HAP-1 (cell line): ENCODE results near the gene BOD1L2.

Experiments
- DNase-seq, 2 experiments: peaks; one replicate each; pipeline ENCODE4 v3.0.0-alpha.2; 2016 to 2020; ENCODE audit warnings: low spot score in 2 of 2
- H3K27me3 ChIP-seq: fragments of 250-450 bp; sonication (Bioruptor Pico); 2 replicates; pipeline ENCODE4 v1.5.1; 2020; ENCODE audit warnings: low read depth, mild to moderate bottlenecking, moderate library complexity
- H3K36me3 ChIP-seq: fragments of 250-450 bp; sonication (Bioruptor Pico); replicated peaks from 2 replicates; pipeline ENCODE4 v1.5.1; 2020; ENCODE audit warnings: mild to moderate bottlenecking
- H3K4me1 ChIP-seq: fragments of 250-450 bp; sonication (Bioruptor Pico); 2 replicates; pipeline ENCODE4 v1.5.1; 2020; ENCODE audit warnings: mild to moderate bottlenecking
- H3K4me3 ChIP-seq: fragments of 250-450 bp; sonication (Bioruptor Pico); 2 replicates; pipeline ENCODE4 v1.5.1; 2020; ENCODE audit warnings: mild to moderate bottlenecking, moderate library complexity
- H3K9me3 ChIP-seq: fragments of 250-450 bp; sonication (Bioruptor Pico); 2 replicates; pipeline ENCODE4 v1.5.1; 2020; ENCODE audit warnings: mild to moderate bottlenecking, moderate library complexity
- in situ Hi-C: fragments of 300-500 bp; cut with MboI; formaldehyde crosslinking; loops from 3 replicates; pipeline ENCODE4 v1.14.3; 2020; ENCODE audit warnings: low sequenced_read_pairs, inconsistent platforms, mixed read lengths

Gene BOD1L2

DNA sequence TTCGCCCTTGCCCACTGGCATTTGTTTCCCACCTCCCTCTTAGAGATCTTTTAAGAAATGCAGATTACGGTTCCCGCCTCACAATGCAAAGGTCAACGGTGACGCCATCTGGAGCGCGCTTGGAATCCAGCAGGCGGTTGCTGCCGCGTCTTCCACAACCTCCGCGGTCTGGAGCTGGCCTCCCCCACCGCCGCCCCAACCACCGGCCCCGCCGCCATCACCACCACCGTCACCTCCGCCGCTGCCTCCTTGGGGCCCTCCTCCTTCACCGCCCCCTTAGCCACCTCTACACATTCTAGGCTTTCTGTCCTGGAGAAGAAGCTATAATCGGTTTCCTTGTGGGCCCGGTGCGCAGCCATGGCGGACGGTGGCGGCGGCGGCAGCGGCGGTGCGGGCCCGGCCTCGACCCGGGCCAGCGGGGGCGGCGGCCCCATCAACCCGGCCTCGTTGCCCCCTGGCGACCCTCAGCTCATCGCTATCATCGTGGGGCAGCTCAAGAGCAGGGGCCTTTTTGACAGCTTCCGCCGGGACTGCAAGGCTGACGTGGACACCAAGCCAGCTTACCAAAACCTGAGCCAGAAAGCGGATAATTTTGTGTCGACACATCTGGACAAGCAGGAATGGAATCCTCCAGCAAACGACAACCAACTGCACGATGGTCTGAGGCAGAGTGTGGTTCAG is at the start of gene BOD1L2:
TSS of gene BOD1L2 (plus strand) at position 132 of the 681 bp plus-strand sequence. CDS start at position 358, 226 bp downstream.
- no peak for DNase-seq
- H3K27me3 ChIP-seq = no peaks in the 10 kb centered on the region
- no peak within 1 kb of the TSS for H3K4me3 ChIP-seq
- H3K36me3 ChIP-seq = no peaks in the 10 kb centered on the region
- in situ Hi-C loops = no loop called here
- peaks cover 13% of the 10 kb centered on the region for H3K4me1 ChIP-seq
- H3K9me3 ChIP-seq = no peaks in the 10 kb centered on the region

GRCh38 chr18:57107140-57107832 is 39.6 kb upstream of the BOD1L2 start:
- Histone ChIP-seq H3K4me1 (no peaks in the 10 kb centered on the region), H3K36me3 (no peaks in the 10 kb centered on the region), H3K27me3 (no peaks in the 10 kb centered on the region), H3K9me3 (no peaks in the 10 kb centered on the region; the same call in 1 of the 2 replicates), H3K4me3 (no peak overlapping the region)
- in situ Hi-C loops = no loop called here
- peak in 1 of 2 experiments; percentile 33 for DNase-seq

GRCh38 chr18:57110290-57110689 is 36.6 kb upstream of the BOD1L2 start:
- in situ Hi-C loops = no loop called here
- no peak for DNase-seq
- Histone ChIP-seq H3K36me3 (no peaks in the 10 kb centered on the region), H3K9me3 (no peaks in the 10 kb centered on the region; the same call in 1 of the 2 replicates), H3K4me1 (no peaks in the 10 kb centered on the region), H3K27me3 (no peaks in the 10 kb centered on the region; the same call in 1 of the 2 replicates), H3K4me3 (no peak overlapping the region)

DNA sequence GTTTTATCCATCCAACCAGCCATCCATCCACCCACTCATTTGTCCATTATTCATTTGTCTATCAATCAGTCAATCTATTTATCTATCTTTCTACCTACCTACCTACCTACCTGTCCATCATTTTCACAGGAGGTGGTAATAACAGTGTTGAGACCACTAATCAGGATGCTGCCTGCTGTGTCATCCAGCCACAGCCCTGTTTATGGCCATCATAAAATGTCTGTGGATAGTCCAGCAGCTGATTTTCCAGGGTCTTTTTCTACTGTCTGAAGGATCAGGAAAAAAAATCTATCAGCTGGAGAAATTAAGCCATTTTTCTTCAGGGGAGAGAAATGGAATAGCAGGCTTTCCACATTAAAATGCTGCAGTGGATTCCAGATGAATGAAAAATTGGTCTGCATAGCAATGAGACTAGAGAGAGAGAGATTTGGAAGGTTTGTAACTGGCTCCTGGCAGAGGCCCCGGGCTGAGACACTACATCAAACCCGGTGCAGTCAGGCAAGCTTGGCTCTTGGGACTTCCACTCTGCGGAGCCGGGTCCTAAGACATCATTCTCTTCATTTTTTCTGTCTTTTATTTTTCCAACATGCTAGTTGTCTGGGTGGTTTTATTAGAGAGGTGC is 33.0 kb upstream of the BOD1L2 start:
- in situ Hi-C loops = no loop called here
- no peak for DNase-seq
- H3K27me3 ChIP-seq = no peaks in the 10 kb centered on the region; the same call in 1 of the 2 replicates
- no peaks in the 10 kb centered on the region for H3K9me3 ChIP-seq
- no peaks in the 10 kb centered on the region for H3K4me1 ChIP-seq
- no peak overlapping the region for H3K4me3 ChIP-seq
- H3K36me3 ChIP-seq = no peaks in the 10 kb centered on the region

GRCh38 chr18:57116598-57117132 is 30.2 kb upstream of the BOD1L2 start:
- in situ Hi-C loops = no loop called here
- Histone ChIP-seq H3K9me3 (no peaks in the 10 kb centered on the region), H3K4me1 (no peaks in the 10 kb centered on the region), H3K36me3 (no peaks in the 10 kb centered on the region), H3K27me3 (no peaks in the 10 kb centered on the region; the same call in 1 of the 2 replicates), H3K4me3 (no peak overlapping the region)
- no peak for DNase-seq

DNA sequence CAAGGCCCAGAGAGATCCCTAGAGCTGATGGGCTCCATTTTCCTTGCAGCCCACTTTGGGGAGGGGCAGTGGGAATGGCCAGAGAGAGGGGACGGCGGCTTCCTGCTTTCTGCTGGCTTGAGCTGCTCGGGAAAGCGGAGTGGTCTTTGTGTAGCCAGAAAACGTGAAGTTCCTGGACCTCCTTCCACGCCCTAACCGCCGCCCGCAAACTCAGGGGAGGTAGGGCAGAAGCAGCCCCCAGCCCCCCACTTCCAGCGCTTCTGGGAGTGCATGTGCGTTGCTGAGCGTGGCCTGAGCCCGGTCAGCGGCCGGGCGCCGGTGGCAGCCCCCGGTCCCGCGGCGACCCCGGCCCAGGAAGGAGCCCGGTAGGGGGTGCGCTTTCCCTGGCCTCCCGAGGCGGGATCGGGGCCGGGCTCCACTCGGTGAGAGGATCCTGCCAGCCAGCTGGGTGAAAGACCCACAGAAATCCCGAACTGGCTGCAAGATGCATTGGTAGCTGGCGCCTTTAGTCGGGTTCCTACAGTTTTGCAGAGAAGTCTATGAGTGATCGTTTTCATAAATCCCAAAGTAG is 25.3 kb upstream of the BOD1L2 start:
- H3K9me3 ChIP-seq = no peaks in the 10 kb centered on the region
- no peaks in the 10 kb centered on the region for H3K27me3 ChIP-seq
- in situ Hi-C loops = no loop called here
- DNase-seq = no peak
- H3K4me1 ChIP-seq = no peaks in the 10 kb centered on the region
- no peaks in the 10 kb centered on the region for H3K36me3 ChIP-seq
- H3K4me3 ChIP-seq = no peak overlapping the region

DNA sequence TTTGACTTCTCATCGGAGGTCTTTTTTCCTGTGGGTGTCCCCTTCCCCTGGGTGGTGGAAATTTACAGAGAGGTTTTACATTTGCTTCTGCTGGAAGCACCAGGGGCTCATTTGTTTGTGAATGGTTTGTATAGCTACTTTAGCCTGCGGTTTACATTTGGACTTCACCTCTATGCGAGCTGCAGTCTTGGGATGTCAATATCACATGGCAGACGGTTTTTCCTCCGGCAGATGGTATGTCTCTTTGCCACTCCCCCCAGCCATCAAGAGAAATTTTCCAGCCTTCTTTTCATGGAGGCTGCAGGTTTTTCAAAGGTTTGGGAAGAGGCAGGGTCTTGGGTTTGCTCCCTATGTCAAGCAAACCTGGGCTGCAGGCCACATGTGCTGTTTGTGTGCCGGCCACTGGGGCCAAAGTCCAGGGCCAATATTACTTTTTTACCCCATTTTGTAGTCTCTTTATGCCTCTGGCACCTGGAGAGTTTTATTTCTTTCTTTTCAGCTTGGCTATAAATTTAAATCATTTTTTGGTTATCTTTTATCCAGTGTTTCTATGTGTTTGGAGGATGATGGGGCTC is 23.9 kb upstream of the BOD1L2 start:
- Histone ChIP-seq H3K27me3 (no peaks in the 10 kb centered on the region), H3K9me3 (no peaks in the 10 kb centered on the region), H3K36me3 (no peaks in the 10 kb centered on the region), H3K4me1 (no peaks in the 10 kb centered on the region), H3K4me3 (no peak overlapping the region)
- no peak for DNase-seq
- in situ Hi-C loops = no loop called here

- H3K4me1 ChIP-seq = no peaks in the 10 kb centered on the region
- H3K4me3 ChIP-seq = no peak overlapping the region
- no peaks in the 10 kb centered on the region for H3K36me3 ChIP-seq
- no peaks in the 10 kb centered on the region for H3K27me3 ChIP-seq
- H3K9me3 ChIP-seq = no peaks in the 10 kb centered on the region
- DNase-seq = no peak
- in situ Hi-C loops = no loop called here
Measured at GRCh38 chr18:57125627-57126026, 21.3 kb upstream of the BOD1L2 start.

- H3K36me3 ChIP-seq = no peaks in the 10 kb centered on the region
- no peaks in the 10 kb centered on the region; the same call in 1 of the 2 replicates for H3K4me1 ChIP-seq
- H3K9me3 ChIP-seq = no peaks in the 10 kb centered on the region
- in situ Hi-C loops = no loop called here
- H3K27me3 ChIP-seq = no peaks in the 10 kb centered on the region
- no peak for DNase-seq
- no peak overlapping the region for H3K4me3 ChIP-seq
Measured at GRCh38 chr18:57128220-57128932, 18.5 kb upstream of the BOD1L2 start.

DNA sequence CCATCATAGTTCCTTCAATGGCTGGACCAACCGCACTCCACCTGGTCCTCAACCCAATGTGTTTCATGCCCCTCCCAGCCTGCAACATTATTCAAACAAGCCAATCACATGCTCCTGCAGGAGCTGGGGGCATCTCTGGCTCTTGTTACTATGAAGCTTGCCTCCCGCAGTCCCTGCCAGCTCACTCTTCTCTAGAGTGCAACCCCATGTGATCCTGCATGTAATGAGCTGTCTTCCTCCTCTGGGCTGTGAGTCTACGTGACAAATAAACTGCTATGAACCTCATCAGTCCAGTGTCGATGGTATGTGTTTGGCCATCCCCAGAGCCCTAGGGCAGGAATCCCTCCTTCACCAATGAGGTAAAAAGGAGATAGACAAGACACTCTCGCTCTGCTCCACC is 15.8 kb upstream of the BOD1L2 start:
- no peaks in the 10 kb centered on the region for H3K36me3 ChIP-seq
- DNase-seq = no peak
- H3K9me3 ChIP-seq = no peaks in the 10 kb centered on the region
- in situ Hi-C loops = no loop called here
- no peaks in the 10 kb centered on the region; the same call in 1 of the 2 replicates for H3K4me1 ChIP-seq
- H3K4me3 ChIP-seq = no peak overlapping the region
- H3K27me3 ChIP-seq = no peaks in the 10 kb centered on the region

DNA sequence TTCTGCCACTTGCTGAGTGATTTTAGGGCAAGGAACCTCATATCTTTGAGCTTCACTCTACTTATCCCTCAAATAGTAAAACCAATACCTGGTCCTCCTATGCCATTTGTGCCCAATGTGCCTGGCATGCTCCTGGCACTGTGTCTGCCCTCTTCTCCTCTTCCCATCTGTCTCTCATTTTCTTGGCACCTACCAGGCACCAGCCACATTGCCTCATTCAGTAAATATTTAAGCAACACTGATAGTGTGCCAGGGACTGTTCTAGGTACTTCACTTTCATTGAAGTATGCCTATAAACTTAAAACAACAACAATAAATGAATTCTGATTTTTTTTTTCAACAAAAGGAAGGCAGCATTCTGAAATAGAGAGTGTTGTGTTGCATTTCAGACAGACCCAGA is 15.1 kb upstream of the BOD1L2 start:
- in situ Hi-C loops = no loop called here

DNA sequence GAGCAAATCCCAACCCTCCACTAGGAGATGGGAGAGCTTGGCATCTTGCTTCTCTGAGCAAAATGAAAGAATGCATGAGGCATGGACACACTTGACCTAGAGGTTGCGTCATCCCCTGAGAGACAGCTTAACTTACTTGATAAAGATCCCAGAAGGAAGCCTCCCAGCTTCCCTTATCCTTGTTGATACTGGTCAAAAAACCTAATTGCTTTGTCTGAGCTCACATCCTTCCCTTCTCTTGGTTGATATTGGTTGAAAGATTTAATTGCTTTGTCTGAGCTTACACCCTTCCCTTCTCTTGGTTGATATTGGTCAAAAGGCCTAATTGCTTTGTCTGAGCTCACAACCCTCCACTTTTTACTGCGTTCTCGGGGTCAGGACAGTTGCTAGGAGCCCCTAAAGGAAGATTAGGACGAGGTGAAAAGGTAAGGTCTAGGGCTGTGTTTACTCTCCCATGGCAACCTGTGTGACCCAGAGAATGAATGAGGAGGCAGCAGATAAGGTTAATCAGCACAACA is 12.2 kb upstream of the BOD1L2 start:
- H3K27me3 ChIP-seq = no peaks in the 10 kb centered on the region

More for the DNA sequence above, 15.1 kb upstream of the BOD1L2 start:
- H3K4me1 ChIP-seq = no peaks in the 10 kb centered on the region; the same call in 1 of the 2 replicates
- no peaks in the 10 kb centered on the region for H3K27me3 ChIP-seq
- DNase-seq = no peak
- no peak overlapping the region for H3K4me3 ChIP-seq
- no peaks in the 10 kb centered on the region for H3K36me3 ChIP-seq
- no peaks in the 10 kb centered on the region for H3K9me3 ChIP-seq

GRCh38 chr18:57135699-57136098 is 11.2 kb upstream of the BOD1L2 start:
- Histone ChIP-seq H3K36me3 (no peaks in the 10 kb centered on the region), H3K4me3 (no peak overlapping the region), H3K27me3 (no peaks in the 10 kb centered on the region), H3K9me3 (no peaks in the 10 kb centered on the region), H3K4me1 (no peaks in the 10 kb centered on the region; the same call in 1 of the 2 replicates)
- no peak for DNase-seq
- in situ Hi-C loops = no loop called here

More for the DNA sequence above, 12.2 kb upstream of the BOD1L2 start:
- Histone ChIP-seq H3K9me3 (no peaks in the 10 kb centered on the region), H3K36me3 (no peaks in the 10 kb centered on the region), H3K4me3 (no peak overlapping the region), H3K4me1 (no peaks in the 10 kb centered on the region; the same call in 1 of the 2 replicates)
- DNase-seq = no peak
- in situ Hi-C loops = no loop called here
